Stimulated activated CD8-positive, alpha-beta memory T cell treated with anti-CD3 and anti-CD28 coated beads, Interleukin-15, amount 100 ng/mL, for 24 hours (primary cell): ENCODE results near the gene DDX56.
"Not testable (repeated sequence)": the region's sequence is repeated elsewhere in the genome, so short reads cannot be mapped to it uniquely, and the experiment has no call there.

Source experiments
- DNase-seq: peaks from one replicate; pipeline ENCODE4 v3.0.0-alpha.2; 2020; ENCODE audit warnings: low read depth

DDX56 gene

GRCh38 chr7:44573464-44574286, at the start of gene DDX56:
Gene DDX56, minus strand, starts transcription at chr7:44573908. Its CDS starts 13 bp downstream, at chr7:44573895.
- peak; percentile 89 for DNase-seq

GRCh38 chr7:44622342-44623151, 48.8 kb upstream of the DDX56 start:
- no peak for DNase-seq

GRCh38 chr7:44621750-44622103, 48.0 kb upstream of the DDX56 start:
- DNase-seq = no peak

GRCh38 chr7:44621034-44621749, 47.5 kb upstream of the DDX56 start:
- no peak for DNase-seq

- DNase-seq = no peak
Observed at GRCh38 chr7:44618753-44619152, 45.0 kb upstream of the DDX56 start.

GRCh38 chr7:44618045-44618444, 44.3 kb upstream of the DDX56 start:
- no peak for DNase-seq

- DNase-seq = no peak
Observed at GRCh38 chr7:44617225-44617890, 43.6 kb upstream of the DDX56 start.

GRCh38 chr7:44616545-44616944, 42.8 kb upstream of the DDX56 start:
- DNase-seq = no peak

- no peak for DNase-seq
Observed at GRCh38 chr7:44615793-44616192, 42.1 kb upstream of the DDX56 start.

GRCh38 chr7:44615149-44615611, 41.5 kb upstream of the DDX56 start:
- no peak for DNase-seq

- no peak for DNase-seq
Observed at GRCh38 chr7:44609829-44610228, 36.1 kb upstream of the DDX56 start.

GRCh38 chr7:44608916-44609648, 35.4 kb upstream of the DDX56 start:
- DNase-seq = no peak

GRCh38 chr7:44607141-44608068, 33.7 kb upstream of the DDX56 start:
- DNase-seq = no peak

- DNase-seq = peak; percentile 98
Observed at GRCh38 chr7:44606341-44607140, 32.8 kb upstream of the DDX56 start, which contains the start of gene OGDH. Gene OGDH, plus strand, starts transcription at chr7:44606627. Its CDS starts 17,717 bp downstream, at chr7:44624344.

GRCh38 chr7:44604941-44605340, 31.2 kb upstream of the DDX56 start:
- DNase-seq = no peak

GRCh38 chr7:44603193-44603592, 29.5 kb upstream of the DDX56 start:
- no peak for DNase-seq

- no peak for DNase-seq
Observed at GRCh38 chr7:44602576-44602910, 28.8 kb upstream of the DDX56 start.

GRCh38 chr7:44599222-44599621, 25.5 kb upstream of the DDX56 start:
- DNase-seq = no peak

- not testable (repeated sequence) for DNase-seq
Observed at GRCh38 chr7:44597181-44597580, 23.5 kb upstream of the DDX56 start.
